UCSD-AML1 (cell line): ENCODE measurements around the gene LTBP2.

ENCODE experiments used
- DNase-seq: peaks from one replicate; lab custom pipeline; 2025; ENCODE audit not compliant: unreplicated experiment; lab: John Stamatoyannopoulos, UW

Gene LTBP2

GRCh38 chr14:74491956-74492775 is 119.9 kb downstream of the LTBP2 start:
- DNase-seq: no peak

- no peak for DNase-seq
Observed at GRCh38 chr14:74490486-74490885, 121.6 kb downstream of the LTBP2 start.

- no peak for DNase-seq
Observed at GRCh38 chr14:74488786-74489397, 123.1 kb downstream of the LTBP2 start.

GRCh38 chr14:74486164-74486563 is 125.9 kb downstream of the LTBP2 start:
- no peak for DNase-seq

- no peak for DNase-seq
Observed at GRCh38 chr14:74483321-74483720, 128.7 kb downstream of the LTBP2 start.

- DNase-seq: no peak
Observed at GRCh38 chr14:74482571-74482970, 129.5 kb downstream of the LTBP2 start.

GRCh38 chr14:74480046-74480445 is 132.0 kb downstream of the LTBP2 start:
- DNase-seq: no peak

- DNase-seq: no peak
Observed at GRCh38 chr14:74478996-74479635, 132.9 kb downstream of the LTBP2 start.

- DNase-seq: no peak
Observed at GRCh38 chr14:74476607-74477006, 135.4 kb downstream of the LTBP2 start.

GRCh38 chr14:74476107-74476506 is 135.9 kb downstream of the LTBP2 start:
- DNase-seq: no peak

- DNase-seq: no peak
Observed at GRCh38 chr14:74475678-74476077, 136.4 kb downstream of the LTBP2 start.

- no peak for DNase-seq
Observed at GRCh38 chr14:74474376-74474775, 137.7 kb downstream of the LTBP2 start.

- DNase-seq: no peak
Observed at GRCh38 chr14:74472601-74473000, 139.4 kb downstream of the LTBP2 start.

- DNase-seq: no peak
Observed at GRCh38 chr14:74469548-74470518, 142.2 kb downstream of the LTBP2 start.

- no peak for DNase-seq
Observed at GRCh38 chr14:74468513-74468912, 143.5 kb downstream of the LTBP2 start.

GRCh38 chr14:74465335-74465734 is 146.7 kb downstream of the LTBP2 start:
- DNase-seq: no peak

GRCh38 chr14:74464785-74465184 is 147.3 kb downstream of the LTBP2 start:
- no peak for DNase-seq

- no peak for DNase-seq
Observed at GRCh38 chr14:74463697-74464096, 148.3 kb downstream of the LTBP2 start.

- no peak for DNase-seq
Observed at GRCh38 chr14:74462993-74463392, 149.0 kb downstream of the LTBP2 start.

GRCh38 chr14:74459976-74460375 is 152.1 kb downstream of the LTBP2 start:
- DNase-seq: no peak
